Neural cell (in vitro differentiated cells): ENCODE results near the gene CD247. TPM values are rescaled to one million over a fixed set of nuclear protein-coding genes. Genes with fewer than 3 reads are reported as not detected.

ENCODE experiments used
- H2AFZ ChIP-seq: fragments of 200-600, 300-800 bp; sonication (generic), shearing (Covaris generic); 2 replicates; pipeline ENCODE4 v1.6.0; 2014; ENCODE audit warnings: low read depth, mild to moderate bottlenecking, antibody characterized with exemption, low read length, moderate library complexity
- H3F3A ChIP-seq: fragments of 200-600 bp; shearing (Covaris generic); 2 replicates; pipeline ENCODE4 v1.6.1; 2016; ENCODE audit warnings: mild to moderate bottlenecking, moderate library complexity, mixed read lengths, antibody characterized with exemption, low read length; ENCODE audit not compliant: insufficient read depth, poor library complexity, severe bottlenecking
- H3K27ac ChIP-seq: fragments of 200-600, 300-800 bp; sonication (generic), shearing (Covaris generic); 2 replicates; pipeline ENCODE4 v1.5.1; 2014; ENCODE audit warnings: mild to moderate bottlenecking, low read length, moderate library complexity
- H3K27me3 ChIP-seq: fragments of 300-800, 200-600 bp; sonication (generic), shearing (Covaris generic); 2 replicates; pipeline ENCODE4 v1.6.0; 2014; ENCODE audit warnings: mild to moderate bottlenecking, low read depth, low read length, moderate library complexity; ENCODE audit not compliant: insufficient read depth
- H3K36me3 ChIP-seq: fragments of 300-800, 200-600 bp; sonication (generic), shearing (Covaris generic); 2 replicates; pipeline ENCODE4 v1.5.1; 2014; ENCODE audit warnings: mild to moderate bottlenecking, antibody characterized with exemption, low read length, moderate library complexity; ENCODE audit not compliant: insufficient read depth
- H3K4me2 ChIP-seq: fragments of 300-800, 200-600 bp; sonication (generic), shearing (Covaris generic); 2 replicates; pipeline ENCODE4 v1.6.0; 2014; ENCODE audit warnings: mild to moderate bottlenecking, low read length
- H3K4me3 ChIP-seq: fragments of 300-800, 200-600 bp; sonication (generic), shearing (Covaris generic); 2 replicates; pipeline ENCODE4 v1.5.1; 2014; ENCODE audit warnings: mild to moderate bottlenecking, low read length, moderate library complexity
- H3K79me2 ChIP-seq: fragments of 200-600 bp; shearing (Covaris generic); replicated peaks from 2 replicates; pipeline ENCODE4 v1.6.0; 2014; ENCODE audit warnings: mild to moderate bottlenecking, low read length, moderate library complexity; ENCODE audit not compliant: insufficient read depth
- H3K9ac ChIP-seq: fragments of 300-800, 200-600 bp; sonication (generic), shearing (Covaris generic); 2 replicates; pipeline ENCODE4 v1.6.1; 2016; ENCODE audit warnings: mild to moderate bottlenecking, low read length, mixed read lengths
- H3K9me2 ChIP-seq: fragments of 200-600 bp; shearing (Covaris generic); 2 replicates; pipeline ENCODE4 v1.6.1; 2016; ENCODE audit warnings: mild to moderate bottlenecking, low read length, mixed read lengths; ENCODE audit not compliant: insufficient read depth
- H3K9me3 ChIP-seq: fragments of 200-600, 300-800 bp; sonication (generic), shearing (Covaris generic); 2 replicates; pipeline ENCODE4 v1.6.1; 2016; ENCODE audit warnings: mild to moderate bottlenecking, mixed run types, low read length, moderate library complexity, mixed read lengths
- H4K20me1 ChIP-seq: fragments of 200-600 bp; shearing (Covaris generic); 2 replicates; pipeline ENCODE4 v1.6.1; 2016; ENCODE audit warnings: mild to moderate bottlenecking, mixed run types; ENCODE audit not compliant: insufficient read depth
- EP300 ChIP-seq: fragments of 450-650 bp; conservative IDR thresholded peaks from 2 replicates; pipeline ENCODE4 v1.6.1; 2014; ENCODE audit warnings: antibody characterized with exemption, mild to moderate bottlenecking, moderate library complexity; ENCODE audit not compliant: poor library complexity, severe bottlenecking
- EZH2 ChIP-seq: fragments of 200-600, 300-800 bp; shearing (Covaris generic), sonication (generic); IDR thresholded peaks from 2 replicates; pipeline ENCODE4 v1.6.1; 2014; ENCODE audit warnings: antibody characterized with exemption, low read length, borderline replicate concordance, mild to moderate bottlenecking; ENCODE audit not compliant: insufficient read depth, poor library complexity, severe bottlenecking
- MXI1 ChIP-seq: fragments of 450-650 bp; conservative IDR thresholded peaks from 2 replicates; pipeline ENCODE4 v1.6.1; 2014; ENCODE audit warnings: antibody characterized with exemption, mild to moderate bottlenecking; ENCODE audit not compliant: poor library complexity, severe bottlenecking
- POLR2AphosphoS5 ChIP-seq: IDR thresholded peaks from 2 replicates; pipeline ENCODE4 v1.6.1; 2012
- RAD21 ChIP-seq: fragments of 450-650 bp; conservative IDR thresholded peaks from 2 replicates; pipeline ENCODE4 v1.6.1; 2014; ENCODE audit warnings: antibody characterized with exemption, mild to moderate bottlenecking, moderate library complexity
- SMC3 ChIP-seq: fragments of 450-650 bp; conservative IDR thresholded peaks from 2 replicates; pipeline ENCODE4 v1.6.1; 2014; ENCODE audit warnings: antibody characterized with exemption, mild to moderate bottlenecking, moderate library complexity; ENCODE audit not compliant: poor library complexity
- TAF1 ChIP-seq: IDR thresholded peaks from 2 replicates; pipeline ENCODE4 v1.6.1; 2012; ENCODE audit warnings: low read depth
- polyA plus RNA-seq: library from polyadenylated mRNA; depleted of rRNA; stranded (reverse); fragments of >200 nt; gene quantifications from 2 replicates; pipeline ENCODE4 v1.2.3, GENCODE V29; 2014
- TF ChIP-seq, protein P1 (sequence below): fragments of 450-650 bp; IDR thresholded peaks from 2 replicates; pipeline ENCODE4 v1.5.1; 2014; ENCODE audit warnings: antibody characterized with exemption, mild to moderate bottlenecking, moderate library complexity; ENCODE audit not compliant: poor library complexity, severe bottlenecking
- TF ChIP-seq, protein P2 (sequence below): IDR thresholded peaks from 2 replicates; pipeline ENCODE4 v1.6.1; 2012; ENCODE audit warnings: borderline replicate concordance

Gene CD247
- polyA plus RNA-seq, 1 donor from 2014 or later: not detected

DNA sequence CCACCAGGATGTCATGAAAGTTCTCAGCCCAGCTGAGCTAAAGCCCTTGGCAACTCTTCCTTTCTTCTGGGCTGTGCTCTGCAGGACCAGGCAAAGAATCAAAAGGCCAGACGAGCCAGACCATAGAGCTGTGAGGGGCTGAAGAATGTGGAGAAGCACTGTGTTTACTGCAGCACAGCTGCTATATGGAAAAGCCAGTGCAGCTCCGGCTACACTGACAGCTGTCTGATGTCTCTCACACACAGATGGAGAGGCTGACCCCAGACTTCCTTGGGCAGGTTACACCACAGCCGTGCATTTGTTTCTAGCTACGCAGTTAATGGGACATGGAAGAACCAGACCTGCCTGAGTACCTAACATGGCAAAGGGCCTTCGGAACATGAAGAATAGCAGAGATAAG is 40.3 kb downstream of the CD247 start:
- Histone ChIP-seq H3K36me3 (no peaks in the 10 kb centered on the region), H3F3A (no peaks in the 10 kb centered on the region), H3K4me3 (no peak overlapping the region), H4K20me1 (no peaks in the 10 kb centered on the region), H3K27ac (no peak overlapping the region), H3K9ac (no peak overlapping the region), H3K4me2 (no peak overlapping the region), H3K9me3 (no peaks in the 10 kb centered on the region), H3K9me2 (no peaks in the 10 kb centered on the region), H3K27me3 (no peaks in the 10 kb centered on the region), H3K79me2 (no peaks in the 10 kb centered on the region), H2AFZ (no peak overlapping the region)
- TF ChIP-seq MXI1: no peak

DNA sequence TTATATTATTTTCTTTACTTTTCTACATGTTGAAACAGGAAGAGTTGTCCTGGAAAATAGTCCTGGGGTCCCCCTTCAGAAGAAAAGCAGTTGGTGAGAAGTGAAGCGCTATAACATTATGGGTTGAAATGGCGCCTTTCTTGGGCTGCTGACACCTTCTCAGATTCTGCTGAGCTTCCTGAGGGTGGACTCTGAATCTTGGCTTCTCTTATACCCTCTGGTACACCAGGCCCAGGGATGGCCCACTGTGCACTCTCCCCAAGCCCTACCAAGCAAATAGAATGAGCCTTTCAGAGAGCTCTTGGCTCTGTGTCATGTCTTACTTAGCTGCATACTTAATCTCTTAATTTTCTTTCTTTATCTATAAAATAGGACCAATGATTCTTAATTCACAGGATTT is 42.3 kb downstream of the CD247 start:
- Histone ChIP-seq H3K79me2 (no peaks in the 10 kb centered on the region), H3K4me3 (no peak overlapping the region), H3K4me2 (no peak overlapping the region), H3K36me3 (no peaks in the 10 kb centered on the region), H3K9me3 (no peaks in the 10 kb centered on the region), H3K27ac (no peak overlapping the region), H3K9ac (no peak overlapping the region), H4K20me1 (no peaks in the 10 kb centered on the region), H3K27me3 (no peaks in the 10 kb centered on the region), H3F3A (no peaks in the 10 kb centered on the region), H3K9me2 (no peaks in the 10 kb centered on the region), H2AFZ (no peak overlapping the region)
- TF ChIP-seq EZH2 (no peak), POLR2AphosphoS5 (no peak), MXI1 (no peak), SMC3 (no peak), EP300 (no peak), TAF1 (no peak), RAD21 (no peak)
- TF ChIP-seq, protein P1, sequence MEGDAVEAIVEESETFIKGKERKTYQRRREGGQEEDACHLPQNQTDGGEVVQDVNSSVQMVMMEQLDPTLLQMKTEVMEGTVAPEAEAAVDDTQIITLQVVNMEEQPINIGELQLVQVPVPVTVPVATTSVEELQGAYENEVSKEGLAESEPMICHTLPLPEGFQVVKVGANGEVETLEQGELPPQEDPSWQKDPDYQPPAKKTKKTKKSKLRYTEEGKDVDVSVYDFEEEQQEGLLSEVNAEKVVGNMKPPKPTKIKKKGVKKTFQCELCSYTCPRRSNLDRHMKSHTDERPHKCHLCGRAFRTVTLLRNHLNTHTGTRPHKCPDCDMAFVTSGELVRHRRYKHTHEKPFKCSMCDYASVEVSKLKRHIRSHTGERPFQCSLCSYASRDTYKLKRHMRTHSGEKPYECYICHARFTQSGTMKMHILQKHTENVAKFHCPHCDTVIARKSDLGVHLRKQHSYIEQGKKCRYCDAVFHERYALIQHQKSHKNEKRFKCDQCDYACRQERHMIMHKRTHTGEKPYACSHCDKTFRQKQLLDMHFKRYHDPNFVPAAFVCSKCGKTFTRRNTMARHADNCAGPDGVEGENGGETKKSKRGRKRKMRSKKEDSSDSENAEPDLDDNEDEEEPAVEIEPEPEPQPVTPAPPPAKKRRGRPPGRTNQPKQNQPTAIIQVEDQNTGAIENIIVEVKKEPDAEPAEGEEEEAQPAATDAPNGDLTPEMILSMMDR: no peak
- TF ChIP-seq, protein P2, sequence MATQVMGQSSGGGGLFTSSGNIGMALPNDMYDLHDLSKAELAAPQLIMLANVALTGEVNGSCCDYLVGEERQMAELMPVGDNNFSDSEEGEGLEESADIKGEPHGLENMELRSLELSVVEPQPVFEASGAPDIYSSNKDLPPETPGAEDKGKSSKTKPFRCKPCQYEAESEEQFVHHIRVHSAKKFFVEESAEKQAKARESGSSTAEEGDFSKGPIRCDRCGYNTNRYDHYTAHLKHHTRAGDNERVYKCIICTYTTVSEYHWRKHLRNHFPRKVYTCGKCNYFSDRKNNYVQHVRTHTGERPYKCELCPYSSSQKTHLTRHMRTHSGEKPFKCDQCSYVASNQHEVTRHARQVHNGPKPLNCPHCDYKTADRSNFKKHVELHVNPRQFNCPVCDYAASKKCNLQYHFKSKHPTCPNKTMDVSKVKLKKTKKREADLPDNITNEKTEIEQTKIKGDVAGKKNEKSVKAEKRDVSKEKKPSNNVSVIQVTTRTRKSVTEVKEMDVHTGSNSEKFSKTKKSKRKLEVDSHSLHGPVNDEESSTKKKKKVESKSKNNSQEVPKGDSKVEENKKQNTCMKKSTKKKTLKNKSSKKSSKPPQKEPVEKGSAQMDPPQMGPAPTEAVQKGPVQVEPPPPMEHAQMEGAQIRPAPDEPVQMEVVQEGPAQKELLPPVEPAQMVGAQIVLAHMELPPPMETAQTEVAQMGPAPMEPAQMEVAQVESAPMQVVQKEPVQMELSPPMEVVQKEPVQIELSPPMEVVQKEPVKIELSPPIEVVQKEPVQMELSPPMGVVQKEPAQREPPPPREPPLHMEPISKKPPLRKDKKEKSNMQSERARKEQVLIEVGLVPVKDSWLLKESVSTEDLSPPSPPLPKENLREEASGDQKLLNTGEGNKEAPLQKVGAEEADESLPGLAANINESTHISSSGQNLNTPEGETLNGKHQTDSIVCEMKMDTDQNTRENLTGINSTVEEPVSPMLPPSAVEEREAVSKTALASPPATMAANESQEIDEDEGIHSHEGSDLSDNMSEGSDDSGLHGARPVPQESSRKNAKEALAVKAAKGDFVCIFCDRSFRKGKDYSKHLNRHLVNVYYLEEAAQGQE: no peak

DNA sequence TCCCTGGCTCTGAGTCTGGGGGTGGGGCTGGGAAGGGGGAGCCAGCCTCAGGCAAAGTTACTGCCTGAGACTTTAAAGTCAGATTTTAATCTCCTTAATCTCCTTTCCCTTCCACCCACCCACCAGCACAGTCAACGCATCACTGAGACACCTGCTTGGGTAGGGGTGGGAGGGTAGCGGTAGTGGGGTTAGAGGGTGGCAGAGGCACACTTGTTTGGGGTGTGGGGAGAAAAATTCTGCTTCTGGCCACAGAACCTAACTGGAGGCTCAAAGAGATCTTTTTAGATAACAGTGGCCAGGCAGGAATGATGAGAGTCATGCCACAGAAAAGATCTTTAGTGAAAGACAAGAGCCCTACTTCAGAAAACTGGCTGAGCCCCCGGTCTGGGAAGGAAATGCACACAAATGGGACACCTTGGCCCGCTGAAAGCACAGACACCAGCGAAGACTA is 44.1 kb downstream of the CD247 start:
- Histone ChIP-seq H3K9me3 (no peaks in the 10 kb centered on the region), H3F3A (no peaks in the 10 kb centered on the region), H3K9me2 (no peaks in the 10 kb centered on the region), H3K9ac (no peak overlapping the region), H3K27me3 (no peaks in the 10 kb centered on the region), H3K4me2 (no peak overlapping the region), H3K27ac (no peak overlapping the region), H3K4me3 (no peak overlapping the region), H3K36me3 (no peaks in the 10 kb centered on the region), H4K20me1 (no peaks in the 10 kb centered on the region), H3K79me2 (no peaks in the 10 kb centered on the region), H2AFZ (no peak overlapping the region)
- TF ChIP-seq EZH2: no peak
- TF ChIP-seq RAD21: no peak
- no peak for TF ChIP-seq EP300
- no peak for TF ChIP-seq TAF1
- no peak for TF ChIP-seq MXI1
- TF ChIP-seq, protein P2: no peak
- TF ChIP-seq POLR2AphosphoS5: no peak
- no peak for TF ChIP-seq SMC3
- TF ChIP-seq, protein P1: no peak
